ENCODE data around the gene CACNB4. TPM values are rescaled to one million over a fixed set of nuclear protein-coding genes. Genes with fewer than 3 reads are reported as not detected.
"Not testable (repeated sequence)": the region's sequence is repeated elsewhere in the genome, so short reads cannot be mapped to it uniquely, and the experiment has no call there.

Gene CACNB4
- 0.58 TPM for polyA plus RNA-seq (2013, experiment 1 of 2; ENCODE audit: insufficient read length)
- 0.22 TPM for polyA plus RNA-seq (2013, experiment 2 of 2; ENCODE audit: insufficient read length)

- DNase-seq, result no peak
Observed at GRCh38 chr2:152098496-152099366, at the start of gene CACNB4. Gene CACNB4 (minus strand): TSS chr2:152099044.

GRCh38 chr2:152134488-152135280 is 35.8 kb upstream of the CACNB4 start:
- DNase-seq, result peak; percentile 12

DNA sequence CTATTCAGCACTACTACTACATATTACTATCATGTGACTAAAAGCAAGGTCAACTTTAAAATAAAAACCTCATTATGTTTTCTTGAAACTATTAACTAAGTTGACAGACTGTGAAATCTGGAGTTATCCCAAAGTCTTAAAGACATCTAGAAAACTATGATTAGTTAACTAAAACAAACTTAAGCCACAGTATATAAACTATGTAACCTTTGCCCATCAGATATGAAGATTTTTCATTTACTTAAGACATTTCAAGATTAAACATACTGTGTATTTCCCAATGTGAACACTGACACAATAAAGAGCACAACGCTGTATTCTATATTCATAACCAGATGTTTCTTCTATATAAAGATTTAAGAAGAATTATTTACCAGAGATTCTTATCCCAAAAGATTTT is 33.5 kb upstream of the CACNB4 start:
- no peak for DNase-seq

- DNase-seq, result no peak
Observed at GRCh38 chr2:152127628-152128027, 28.8 kb upstream of the CACNB4 start.

DNA sequence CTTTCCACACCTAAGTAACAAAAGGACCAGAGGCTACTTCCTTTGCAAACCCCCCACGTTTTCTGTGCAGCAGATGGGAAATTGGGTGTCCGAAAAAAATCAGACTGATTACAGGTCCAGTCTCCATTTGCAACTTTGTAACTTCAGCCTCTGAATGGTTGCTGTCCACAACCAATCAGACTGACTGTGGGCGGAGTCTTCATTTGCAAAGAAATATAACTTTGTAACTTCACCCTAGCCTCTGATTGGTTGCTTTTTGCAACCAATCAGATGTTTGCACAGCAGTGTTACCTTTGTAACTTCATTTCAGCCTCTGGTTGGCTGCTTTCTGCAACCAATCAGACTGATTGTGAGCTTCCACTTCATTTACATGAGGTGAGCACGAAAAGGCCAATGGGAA is 27.8 kb upstream of the CACNB4 start:
- no peak for DNase-seq

- DNase-seq, result no peak
Observed at GRCh38 chr2:152122161-152122560, 23.3 kb upstream of the CACNB4 start.

DNA sequence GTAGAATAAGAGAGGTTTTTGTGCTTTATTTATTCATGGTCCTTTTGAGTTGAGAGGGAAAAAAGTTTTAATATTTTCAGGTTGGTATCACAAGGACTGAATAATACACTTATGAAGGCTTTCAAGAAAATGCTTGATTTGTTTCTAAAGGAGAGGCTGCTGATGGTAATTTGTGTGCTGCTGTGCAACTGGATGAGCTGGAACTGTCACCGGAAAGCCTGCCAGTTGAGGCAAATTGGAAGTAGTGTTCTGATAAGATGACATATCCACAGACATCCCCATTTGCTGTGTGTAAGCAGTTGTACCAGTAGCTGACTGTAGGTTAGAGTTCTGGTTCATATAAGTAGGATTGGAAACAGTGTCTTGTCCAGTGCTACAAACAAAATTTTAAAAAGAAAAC is 21.6 kb upstream of the CACNB4 start:
- DNase-seq, result no peak

DNA sequence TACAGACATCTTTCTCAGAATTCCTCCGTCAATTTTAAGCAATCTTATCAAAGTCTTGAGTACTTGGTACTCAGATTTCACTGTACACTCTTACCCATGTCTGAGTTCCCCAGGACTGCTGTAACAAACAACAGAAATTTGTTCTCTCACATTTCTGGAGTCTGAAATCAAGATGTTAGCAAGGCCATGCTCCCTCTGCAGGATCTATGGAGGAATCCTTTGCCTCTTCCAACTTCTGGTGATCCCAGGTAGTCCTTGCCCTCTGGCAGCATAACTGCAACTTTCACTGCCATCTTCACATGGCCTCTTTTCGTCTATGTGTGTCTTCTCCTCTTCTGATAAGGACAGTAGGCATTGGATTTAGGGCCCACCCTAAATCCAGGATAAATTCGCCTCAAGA is 17.1 kb upstream of the CACNB4 start:
- no peak for DNase-seq

DNA sequence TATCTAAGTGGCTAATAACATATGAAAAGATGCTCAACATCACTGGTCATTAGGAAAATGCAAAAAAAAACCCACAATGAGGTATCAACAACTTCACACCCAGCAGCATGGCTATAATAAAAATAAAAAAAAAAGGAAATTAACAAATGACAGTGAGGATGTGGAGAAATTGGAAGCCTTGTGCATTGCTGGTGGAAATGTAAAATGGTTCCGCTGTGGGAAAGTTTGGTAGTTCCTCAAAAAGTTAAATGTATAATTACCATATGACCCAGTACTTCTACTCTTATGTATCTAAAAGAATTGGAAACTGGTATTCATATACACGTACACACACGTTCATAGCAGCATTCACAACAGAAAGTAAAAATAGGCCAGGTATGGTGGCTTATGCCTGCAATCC is 15.5 kb upstream of the CACNB4 start:
- no peak for DNase-seq

DNA sequence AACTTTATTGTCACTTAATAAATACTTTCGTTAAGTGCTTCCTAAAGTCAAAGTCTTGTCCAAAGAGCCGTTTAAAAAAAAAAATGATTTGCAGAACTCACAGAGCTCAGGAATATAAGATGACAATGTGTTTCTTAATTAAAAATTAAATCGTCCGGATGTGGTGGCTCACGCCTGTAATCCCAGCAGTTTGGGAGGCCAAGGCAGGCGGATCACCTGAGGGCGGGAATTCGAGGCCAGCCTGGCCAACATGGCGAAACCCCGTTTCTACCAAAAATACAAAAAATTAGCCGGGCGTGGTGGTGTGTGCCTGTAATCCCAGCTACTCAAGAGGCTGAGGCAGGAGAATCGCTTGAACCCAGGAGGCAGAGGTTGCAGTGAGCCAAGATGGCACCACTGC is 8.3 kb upstream of the CACNB4 start:
- not testable (repeated sequence) for DNase-seq

DNA sequence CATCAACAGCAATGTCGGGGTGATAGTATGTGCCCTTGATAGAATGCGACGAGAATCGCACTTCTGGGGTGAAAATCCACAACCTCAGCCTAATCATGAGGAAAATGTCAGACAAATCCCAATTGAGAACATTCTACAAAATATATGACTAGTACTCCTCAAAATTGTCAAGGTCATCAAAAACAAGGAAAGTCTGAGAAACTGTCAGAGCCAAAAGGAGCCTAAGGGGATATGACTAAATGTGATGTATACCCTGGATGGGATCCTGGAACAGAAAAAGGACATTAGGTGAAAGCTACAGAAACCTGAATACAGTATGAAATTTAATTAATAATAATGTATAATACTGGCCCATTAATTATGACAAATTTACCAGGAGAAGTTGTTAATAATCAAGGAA is 7.6 kb upstream of the CACNB4 start:
- DNase-seq, result no peak

DNA sequence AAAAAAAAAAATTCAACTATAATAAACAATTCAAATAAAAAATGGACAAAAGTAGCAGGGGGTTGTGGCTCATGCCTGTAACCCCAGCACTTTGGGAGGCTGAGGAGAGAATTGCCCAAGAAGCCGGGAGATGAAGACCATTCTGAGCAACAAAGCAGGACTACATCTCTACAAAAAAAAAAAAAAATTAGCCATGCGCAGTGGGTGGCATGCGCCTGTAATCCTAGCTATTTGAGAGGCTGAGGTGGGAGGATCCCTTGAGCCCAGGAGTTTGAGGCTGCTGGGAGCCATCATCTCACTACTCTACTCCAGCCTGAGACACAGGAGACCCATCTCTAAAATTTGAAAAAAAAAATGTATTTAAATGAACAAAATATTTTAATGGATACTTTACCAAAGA is 4.4 kb upstream of the CACNB4 start:
- DNase-seq, result no peak

DNA sequence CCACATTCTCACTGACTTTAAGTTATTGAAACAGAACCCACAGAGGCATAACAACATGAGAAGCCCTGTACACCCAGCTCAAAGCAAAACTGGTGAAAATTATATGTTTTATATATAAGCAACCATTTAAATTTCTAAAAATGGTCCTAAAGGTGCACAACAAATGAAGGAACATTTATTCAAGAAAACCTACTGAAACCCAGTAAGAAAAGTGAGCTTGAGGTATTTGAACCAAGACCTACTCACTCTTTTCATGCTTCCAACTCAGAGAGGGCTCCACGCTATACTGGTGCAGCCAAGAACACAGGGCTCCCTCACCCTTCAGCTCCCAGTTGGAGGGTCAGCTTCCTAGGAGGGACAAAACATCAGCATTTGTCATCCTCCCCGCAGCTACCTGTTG is 2.1 kb upstream of the CACNB4 start:
- DNase-seq, result no peak

DNA sequence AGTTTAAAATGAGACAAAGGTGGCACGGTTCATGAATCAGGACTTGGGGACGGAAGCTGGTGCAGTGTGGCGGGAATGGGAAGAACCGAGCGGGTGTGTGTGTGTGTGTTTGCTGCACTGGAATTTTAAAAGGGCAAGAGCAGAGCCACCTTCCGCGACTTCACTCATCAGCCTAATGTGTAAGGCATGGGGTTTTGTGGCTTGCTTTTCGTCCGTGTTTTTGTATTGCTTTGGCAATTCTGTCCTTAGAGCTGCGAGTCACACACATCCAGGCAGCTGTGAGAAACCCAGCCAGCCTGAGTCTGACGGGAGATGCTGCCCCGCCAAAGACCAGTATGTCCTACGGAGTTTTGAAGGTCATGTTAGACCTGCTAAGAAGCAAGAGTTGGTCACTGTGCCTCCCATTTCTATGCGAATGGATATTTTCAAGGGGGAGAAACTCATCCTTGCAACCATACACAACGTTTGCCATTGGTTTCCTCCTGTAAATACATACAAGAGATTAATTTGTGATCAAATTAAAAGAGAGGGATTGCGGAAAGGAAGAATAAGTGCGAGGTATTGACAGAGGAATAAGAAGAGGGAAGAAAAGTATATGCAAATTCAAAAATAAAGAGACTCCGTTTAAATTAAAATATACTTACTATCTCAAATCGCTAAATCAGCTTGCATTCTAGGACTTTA is 665 bp upstream of the CACNB4 start:
- no peak for DNase-seq

- DNase-seq, result no peak
Observed at GRCh38 chr2:152097801-152098495, 896 bp downstream of the CACNB4 start.

GRCh38 chr2:152097290-152097800 is 1.5 kb downstream of the CACNB4 start:
- DNase-seq, result peak; percentile 28

- DNase-seq, result no peak
Observed at GRCh38 chr2:152095146-152095545, 3.7 kb downstream of the CACNB4 start.

DNA sequence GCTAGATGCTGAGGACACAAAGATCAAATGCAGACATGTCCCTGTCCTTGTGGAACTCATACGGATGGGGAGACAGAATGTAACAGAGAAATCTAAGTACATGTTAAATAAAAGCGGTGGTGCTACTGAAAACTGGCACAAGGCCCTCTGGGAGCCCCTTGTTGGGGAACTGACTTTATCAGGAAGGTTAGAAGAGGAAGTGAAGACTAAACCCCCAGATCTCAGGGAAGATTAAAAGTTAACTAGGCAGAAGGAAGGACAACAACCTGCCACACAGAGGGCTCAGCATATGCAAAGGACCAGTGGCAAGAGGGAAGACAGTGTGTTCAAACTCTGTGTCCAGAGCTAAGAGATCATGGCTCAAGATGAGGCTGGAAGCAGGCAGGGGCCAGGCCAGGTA is 4.8 kb downstream of the CACNB4 start:
- DNase-seq, result no peak

- DNase-seq, result no peak
Observed at GRCh38 chr2:152093464-152093863, 5.4 kb downstream of the CACNB4 start.

DNA sequence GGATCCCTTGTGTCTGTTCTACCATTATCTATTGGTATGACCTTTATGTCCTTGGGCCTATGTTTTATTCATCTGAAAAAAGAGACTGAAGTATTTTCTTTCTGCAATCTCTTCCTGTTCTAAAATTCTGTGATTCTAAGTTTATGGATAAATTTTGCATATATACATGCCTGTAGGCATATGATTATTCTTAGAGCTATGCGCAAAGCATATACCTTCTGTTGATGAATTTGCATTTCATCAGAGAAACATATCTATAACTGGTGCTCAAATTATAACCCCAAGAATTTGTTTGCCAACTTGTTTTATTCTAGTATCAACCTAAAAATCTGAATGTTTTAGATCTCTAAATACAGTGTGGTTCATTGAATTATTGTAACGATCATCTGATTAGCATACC is 6.7 kb downstream of the CACNB4 start:
- no peak for DNase-seq

DNA sequence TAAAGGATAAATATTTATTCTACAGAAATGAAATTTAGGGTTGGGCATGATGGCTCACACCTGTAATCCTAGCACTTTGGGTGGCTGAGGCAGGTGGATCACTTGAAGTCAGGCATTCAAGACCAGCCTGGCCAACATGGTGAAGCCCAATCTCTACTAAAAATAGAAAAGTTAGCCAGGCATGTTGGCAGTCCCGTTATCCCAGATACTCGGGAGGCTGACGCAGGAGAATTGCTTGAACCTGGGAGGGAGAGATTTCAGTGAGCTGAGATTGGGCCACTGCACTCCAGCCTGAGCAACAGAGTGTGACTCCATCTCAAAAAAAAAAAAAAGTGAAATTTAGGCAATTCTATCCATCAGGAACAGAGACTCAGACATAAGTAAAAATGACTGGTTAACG is 8.1 kb downstream of the CACNB4 start:
- DNase-seq, result not testable (repeated sequence)

GRCh38 chr2:152089238-152089637 is 9.6 kb downstream of the CACNB4 start:
- DNase-seq, result no peak

All from fibroblast of skin of abdomen (primary cell).